Measurements from ENCODE around the gene PGBD4. TPM values are rescaled to one million over a fixed set of nuclear protein-coding genes. Genes with fewer than 3 reads are reported as not detected.

The PGBD4 gene
- total and polyA plus RNA-seq, 2 donors (not counting 3 experiments of a cell fraction or from before 2014, with no cell fraction given), result 0.39 to 1.1 TPM

GRCh38 chr15:34065261-34065660 lies 36.6 kb upstream of the PGBD4 start:
- no peaks in the 10 kb centered on the region for H4K20me1 ChIP-seq (replicated peaks; ENCODE audit: control insufficient read depth, extremely low read depth, insufficient read depth, low read length)
- TF ChIP-seq EZH2 (IDR thresholded peaks at IDR 0.05; ENCODE audit: borderline replicate concordance, low read depth, low read length, severe bottlenecking) (no peak), POLR2AphosphoS5 (IDR thresholded peaks at IDR 0.05; ENCODE audit: insufficient read depth, low read depth, low read length) (no peak), MYC (IDR thresholded peaks at IDR 0.05; ENCODE audit: low read depth, low read length) (no peak), JUN (IDR thresholded peaks at IDR 0.05; ENCODE audit: borderline replicate concordance, insufficient read depth, insufficient read length, low read depth) (no peak), GATA2 (IDR thresholded peaks at IDR 0.05; ENCODE audit: insufficient read depth, insufficient read length, low read depth, low read length) (no peak), CTCF (IDR thresholded peaks at IDR 0.05; ENCODE audit: extremely low read depth in 1 of 2, insufficient read depth in 1 of 2, low read depth in 1 of 2, low read length in 2 of 2) (no peak), POLR2A (IDR thresholded peaks at IDR 0.05; ENCODE audit: low read depth, low read length) (no peak), MAX (IDR thresholded peaks at IDR 0.05; ENCODE audit: insufficient read depth, insufficient read length) (no peak), FOS (IDR thresholded peaks at IDR 0.05; ENCODE audit: borderline replicate concordance, insufficient read depth, low read length) (no peak)
- H3K4me1 ChIP-seq (ENCODE audit: control insufficient read depth, extremely low read depth, insufficient read depth, low read length), result no peaks in the 10 kb centered on the region
- no peaks in the 10 kb centered on the region for H3K9me1 ChIP-seq (replicated peaks; ENCODE audit: control insufficient read depth, extremely low read depth, insufficient read depth, low read length)
- DNase-seq (ENCODE audit: low read depth, low spot score), result no peak
- no peak overlapping the region for H3K9ac ChIP-seq (replicated peaks; ENCODE audit: extremely low read depth, insufficient read depth, low read length)
- H3K27me3 ChIP-seq (ENCODE audit: control insufficient read depth in 2 of 2, insufficient read depth in 2 of 2, low read length in 2 of 2), result no peaks in the 10 kb centered on the region
- H2AFZ ChIP-seq (ENCODE audit: low read depth, low read length), result no peak overlapping the region
- no peak overlapping the region for H3K4me2 ChIP-seq (ENCODE audit: insufficient read depth, low read length)
- CTCF ChIA-PET, result interaction anchor here (1.0 kb wide), 1 partner anchor 12 kb away, joined by 4 read pairs; no protein-coding TSS in a partner anchor
- H3K79me2 ChIP-seq (ENCODE audit: control insufficient read depth, insufficient read depth, low read length), result no peaks in the 10 kb centered on the region
- no TSS peak for BruUV-seq (replicated peaks)
- dilution Hi-C loops (cut with MboI; ENCODE audit: extremely low pct_ligation_motif_present, low sequenced_read_pairs), result no loop called here
- no peaks in the 10 kb centered on the region for H3K36me3 ChIP-seq (ENCODE audit: control insufficient read depth in 2 of 2, extremely low read depth in 1 of 2, insufficient read depth in 2 of 2, low read length in 2 of 2)
- H3K27ac ChIP-seq (ENCODE audit: insufficient read depth, low read depth, low read length), result no peak overlapping the region
- intact Hi-C loops (cut with micrococcal nuclease), result no loop called here
- H3K9me3 ChIP-seq (replicated peaks; ENCODE audit: control insufficient read depth, insufficient read depth, low read length), result no peaks in the 10 kb centered on the region
- H3K4me3 ChIP-seq (replicated peaks in 1 of 3; ENCODE audit: insufficient read depth in 1 of 3, low read depth in 1 of 3, low read length in 3 of 3), result no peak overlapping the region
- POLR2A ChIA-PET, result no interaction called here
- FAIRE-seq, result no peak

Measured in endothelial cell of umbilical vein (primary cell).